Measurements from ENCODE around the gene DHX9.

- TF ChIP-seq CTCF (IDR thresholded peaks at IDR 0.05) (no peak), POLR2A (IDR thresholded peaks at IDR 0.05) (no peak)
These were observed 50.9 kb downstream of the DHX9 start for GRCh38 chr1:182889997-182890396.

Data from body of pancreas (tissue), 4 donors.